Lower leg skin (tissue), 4 donors: ENCODE results near the gene IL3RA. TPM values are rescaled to one million over a fixed set of nuclear protein-coding genes. Genes with fewer than 3 reads are reported as not detected.
"Not testable (repeated sequence)": the region's sequence is repeated elsewhere in the genome, so short reads cannot be mapped to it uniquely, and the experiment has no call there.

Source experiments
- DNase-seq, 2 donors: peaks; one replicate each; pipeline ENCODE4 v3.0.0-alpha.2; 2019; ENCODE audit warnings: low spot score in 2 of 2
- H3K4me3 ChIP-seq: fragments of 200-600 bp; sonication (generic); 2 replicates; pipeline ENCODE4 v1.5.1; 2017; ENCODE audit warnings: mild to moderate bottlenecking, low read depth; ENCODE audit not compliant: poor library complexity, severe bottlenecking
- POLR2A ChIP-seq, 2 donors: fragments of 450-650 bp; IDR thresholded peaks; one replicate each; pipeline ENCODE4 v1.6.1; 2016 to 2017; ENCODE audit warnings: antibody characterized with exemption in 2 of 2, mild to moderate bottlenecking in 1 of 2, moderate library complexity in 1 of 2
- WGBS, 2 donors: methylation state at CpG; one replicate each; pipeline ENCODE4 v1.1.5; 2018; 5-methylcytosine and 5-hydroxymethylcytosine counted together
- intact Hi-C: fragments of 100-400 bp; cut with DNase I; formaldehyde crosslinking; loops from one replicate; pipeline ENCODE4 v1.15.0; 2023; ENCODE audit warnings: low total_unique reads
- total RNA-seq, 4 donors: library from RNA; depleted of rRNA; stranded (reverse); fragments of >200 nt; gene quantifications; one replicate each; pipeline ENCODE4 v1.1.0, GENCODE V29; 2016
- TF ChIP-seq, protein P1 (sequence below), 3 donors: fragments of 450-650 bp; IDR thresholded peaks; one replicate each; pipeline ENCODE4 v1.5.1; 2016; ENCODE audit warnings: antibody characterized with exemption in 3 of 3, mild to moderate bottlenecking in 3 of 3, moderate library complexity in 2 of 3

IL3RA gene
- total RNA-seq, 4 donors from 2014 or later, result 1.7 to 6.2 (median 4.5) TPM

DNA sequence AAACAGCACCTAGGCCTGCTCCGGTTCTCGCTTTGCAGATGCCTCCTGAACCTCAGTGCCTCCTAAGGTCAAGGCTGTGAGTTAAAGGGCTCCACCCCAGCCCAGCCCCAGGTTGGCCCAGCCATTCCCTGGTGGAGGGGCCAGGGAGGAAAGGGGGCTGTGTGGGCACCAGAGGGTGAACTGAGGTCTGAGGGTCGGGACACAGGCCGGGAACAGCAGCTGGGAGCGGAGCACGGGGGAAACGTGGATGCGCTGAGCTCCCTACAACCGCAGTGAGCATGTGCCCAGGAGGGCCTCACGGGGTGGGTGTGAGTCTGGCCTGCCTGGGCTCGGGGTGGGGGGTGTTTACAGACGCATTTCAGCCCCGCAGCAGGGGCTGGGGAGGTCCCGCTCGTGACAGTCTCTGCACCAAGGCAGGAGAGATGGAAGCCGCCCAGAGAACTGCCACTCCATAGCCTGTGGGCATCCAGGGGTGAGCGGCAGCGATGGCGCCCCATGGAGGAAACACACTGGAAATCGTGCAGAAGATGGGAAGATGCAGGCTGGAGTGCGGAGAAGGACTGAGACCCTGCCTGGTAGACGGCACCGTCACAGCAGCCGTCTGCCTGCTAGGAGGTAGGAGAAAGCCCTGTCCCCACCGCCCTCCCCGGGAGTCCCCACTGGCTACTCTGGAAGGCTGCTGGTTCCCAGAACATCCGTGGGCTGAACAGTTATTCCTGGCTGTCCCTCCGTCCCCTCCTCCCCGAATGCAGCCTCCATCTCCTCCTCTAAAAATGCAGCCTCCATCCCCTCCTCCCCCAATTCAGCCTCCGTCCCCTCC lies 65.2 kb downstream of the IL3RA start:
- intact Hi-C loops, result no loop called here
- H3K4me3 ChIP-seq, result no peak overlapping the region
- WGBS, 2 donors, result 83 to 89% methylated on average over 29 to 30 of the region's 30 CpGs
- no peak for TF ChIP-seq POLR2A (IDR thresholded peaks at IDR 0.05)
- TF ChIP-seq, protein P1, sequence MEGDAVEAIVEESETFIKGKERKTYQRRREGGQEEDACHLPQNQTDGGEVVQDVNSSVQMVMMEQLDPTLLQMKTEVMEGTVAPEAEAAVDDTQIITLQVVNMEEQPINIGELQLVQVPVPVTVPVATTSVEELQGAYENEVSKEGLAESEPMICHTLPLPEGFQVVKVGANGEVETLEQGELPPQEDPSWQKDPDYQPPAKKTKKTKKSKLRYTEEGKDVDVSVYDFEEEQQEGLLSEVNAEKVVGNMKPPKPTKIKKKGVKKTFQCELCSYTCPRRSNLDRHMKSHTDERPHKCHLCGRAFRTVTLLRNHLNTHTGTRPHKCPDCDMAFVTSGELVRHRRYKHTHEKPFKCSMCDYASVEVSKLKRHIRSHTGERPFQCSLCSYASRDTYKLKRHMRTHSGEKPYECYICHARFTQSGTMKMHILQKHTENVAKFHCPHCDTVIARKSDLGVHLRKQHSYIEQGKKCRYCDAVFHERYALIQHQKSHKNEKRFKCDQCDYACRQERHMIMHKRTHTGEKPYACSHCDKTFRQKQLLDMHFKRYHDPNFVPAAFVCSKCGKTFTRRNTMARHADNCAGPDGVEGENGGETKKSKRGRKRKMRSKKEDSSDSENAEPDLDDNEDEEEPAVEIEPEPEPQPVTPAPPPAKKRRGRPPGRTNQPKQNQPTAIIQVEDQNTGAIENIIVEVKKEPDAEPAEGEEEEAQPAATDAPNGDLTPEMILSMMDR (IDR thresholded peaks at IDR 0.05), result no peak
- no peak for DNase-seq

GRCh38 chrX:1403228-1403627 lies 66.6 kb downstream of the IL3RA start:
- intact Hi-C loops, result no loop called here
- DNase-seq, result no peak
- H3K4me3 ChIP-seq, result no peak overlapping the region
- WGBS, 2 donors, result 97 to 99% methylated on average over 10 of the region's 10 CpGs
- TF ChIP-seq, protein P1 (IDR thresholded peaks at IDR 0.05), result no peak
- no peak for TF ChIP-seq POLR2A (IDR thresholded peaks at IDR 0.05)

GRCh38 chrX:1403867-1404266 lies 67.3 kb downstream of the IL3RA start:
- 92 to 96% methylated on average over 3 of the region's 3 CpGs for WGBS, 2 donors
- intact Hi-C loops, DNase-seq: not testable (repeated sequence)

GRCh38 chrX:1405769-1406168 lies 69.2 kb downstream of the IL3RA start:
- intact Hi-C loops, DNase-seq, H3K4me3 ChIP-seq: not testable (repeated sequence)
- 93 to 96% methylated on average over 2 of the region's 2 CpGs for WGBS, 2 donors

More at GRCh38 chrX:1403867-1404266, 67.3 kb downstream of the IL3RA start:
- H3K4me3 ChIP-seq, result not testable (repeated sequence)

DNA sequence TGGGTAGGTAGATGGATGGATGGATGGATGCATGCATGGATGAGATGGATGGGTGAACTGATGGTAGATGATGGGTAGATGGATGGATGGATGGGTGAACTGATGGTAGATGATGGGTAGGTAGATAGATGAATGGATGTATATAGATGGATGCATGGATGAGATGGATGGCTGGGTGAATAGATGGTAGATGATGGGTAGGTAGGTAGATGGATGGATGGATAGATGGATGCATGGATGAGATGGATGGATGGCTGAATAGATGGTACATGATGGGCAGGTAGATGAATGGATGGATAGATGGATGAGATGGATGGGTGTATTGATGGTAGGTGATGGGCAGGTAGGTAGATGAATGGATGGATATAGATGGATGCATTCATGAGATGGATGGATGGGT lies 70.5 kb downstream of the IL3RA start:
- no peak overlapping the region for H3K4me3 ChIP-seq
- no peak for DNase-seq
- TF ChIP-seq, protein P1 (IDR thresholded peaks at IDR 0.05), result no peak
- TF ChIP-seq POLR2A (IDR thresholded peaks at IDR 0.05), result no peak
- intact Hi-C loops, result no loop called here

- TF ChIP-seq, protein P1 (IDR thresholded peaks at IDR 0.05), result no peak
- no peak for TF ChIP-seq POLR2A (IDR thresholded peaks at IDR 0.05)
- WGBS, 2 donors, result 69 to 80% methylated on average over 12 of the region's 12 CpGs
- intact Hi-C loops, result no loop called here
- no peak overlapping the region for H3K4me3 ChIP-seq
- DNase-seq, result no peak
Measured at GRCh38 chrX:1411326-1411725, 74.7 kb downstream of the IL3RA start.
